ENCODE measurements around the gene TFPI. TPM values are rescaled to one million over a fixed set of nuclear protein-coding genes. Genes with fewer than 3 reads are reported as not detected.
A peak's percentile ranks its signal among the peaks of the same experiment; 100 is the strongest.

Gene TFPI
- total and polyA plus RNA-seq, 10 of the 15 experiments (the other 5 are each of a cell fraction or from before 2014, with no cell fraction given) = 0.07 to 0.59 (median 0.34) TPM

DNA sequence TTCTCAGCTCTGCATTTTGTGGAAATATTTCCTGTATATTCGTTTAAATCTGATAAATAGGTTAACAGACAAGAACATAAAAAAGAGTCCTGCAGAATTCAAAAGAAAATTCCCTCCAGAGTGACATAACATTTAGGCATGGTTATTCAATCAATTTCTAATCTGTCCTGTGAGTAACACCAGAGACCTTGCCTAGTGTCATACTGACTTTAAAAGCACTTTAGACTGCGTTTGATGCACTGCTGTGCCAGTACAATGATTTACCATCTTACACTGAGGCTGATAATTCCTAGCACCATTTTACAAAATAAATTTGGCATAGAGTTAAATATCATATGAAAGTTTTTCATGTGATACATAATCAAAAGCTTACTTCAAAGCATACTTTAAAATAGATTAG lies 70.7 kb downstream of the TFPI start (continued):
- TF ChIP-seq, protein P1, sequence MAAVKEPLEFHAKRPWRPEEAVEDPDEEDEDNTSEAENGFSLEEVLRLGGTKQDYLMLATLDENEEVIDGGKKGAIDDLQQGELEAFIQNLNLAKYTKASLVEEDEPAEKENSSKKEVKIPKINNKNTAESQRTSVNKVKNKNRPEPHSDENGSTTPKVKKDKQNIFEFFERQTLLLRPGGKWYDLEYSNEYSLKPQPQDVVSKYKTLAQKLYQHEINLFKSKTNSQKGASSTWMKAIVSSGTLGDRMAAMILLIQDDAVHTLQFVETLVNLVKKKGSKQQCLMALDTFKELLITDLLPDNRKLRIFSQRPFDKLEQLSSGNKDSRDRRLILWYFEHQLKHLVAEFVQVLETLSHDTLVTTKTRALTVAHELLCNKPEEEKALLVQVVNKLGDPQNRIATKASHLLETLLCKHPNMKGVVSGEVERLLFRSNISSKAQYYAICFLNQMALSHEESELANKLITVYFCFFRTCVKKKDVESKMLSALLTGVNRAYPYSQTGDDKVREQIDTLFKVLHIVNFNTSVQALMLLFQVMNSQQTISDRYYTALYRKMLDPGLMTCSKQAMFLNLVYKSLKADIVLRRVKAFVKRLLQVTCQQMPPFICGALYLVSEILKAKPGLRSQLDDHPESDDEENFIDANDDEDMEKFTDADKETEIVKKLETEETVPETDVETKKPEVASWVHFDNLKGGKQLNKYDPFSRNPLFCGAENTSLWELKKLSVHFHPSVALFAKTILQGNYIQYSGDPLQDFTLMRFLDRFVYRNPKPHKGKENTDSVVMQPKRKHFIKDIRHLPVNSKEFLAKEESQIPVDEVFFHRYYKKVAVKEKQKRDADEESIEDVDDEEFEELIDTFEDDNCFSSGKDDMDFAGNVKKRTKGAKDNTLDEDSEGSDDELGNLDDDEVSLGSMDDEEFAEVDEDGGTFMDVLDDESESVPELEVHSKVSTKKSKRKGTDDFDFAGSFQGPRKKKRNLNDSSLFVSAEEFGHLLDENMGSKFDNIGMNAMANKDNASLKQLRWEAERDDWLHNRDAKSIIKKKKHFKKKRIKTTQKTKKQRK (IDR thresholded peaks at IDR 0.05; ENCODE audit: low read depth, low read length) = no peak
- TF ChIP-seq NFYB (IDR thresholded peaks at IDR 0.05; ENCODE audit: insufficient read depth, low read depth, low read length) (no peak), RBBP5 (conservative IDR thresholded peaks at IDR 0.05) (no peak), CBFB (IDR thresholded peaks at IDR 0.05; ENCODE audit: low read depth) (no peak), SIX5 (IDR thresholded peaks at IDR 0.05; ENCODE audit: low read depth, low read length, severe bottlenecking) (no peak)

DNA sequence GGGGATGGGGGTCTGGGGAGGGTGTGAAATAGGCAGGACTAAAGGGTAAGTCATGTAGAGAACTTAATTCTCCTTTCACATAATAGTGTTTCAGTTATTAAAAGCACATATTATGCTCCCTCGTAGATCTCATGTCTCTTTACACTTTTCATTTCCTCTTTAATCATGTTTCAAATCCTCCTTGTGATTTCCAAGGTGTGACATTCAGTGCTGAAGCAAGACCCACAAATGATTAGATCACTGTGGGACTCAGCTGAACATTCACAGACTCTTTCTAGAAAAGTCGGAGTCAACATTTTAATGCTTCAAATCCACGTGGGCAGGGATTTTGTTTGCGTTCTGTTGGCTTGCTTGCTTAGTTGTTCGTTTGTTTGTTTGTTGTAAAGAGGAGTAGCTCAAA lies 71.4 kb downstream of the TFPI start:
- SMC1A ChIA-PET (ENCODE audit: uncharacterized antibody, unreplicated experiment) = interaction anchor here (0.6 to 1.7 kb wide), 6 partner anchors 13 to 887 kb away, joined by 3 to 5 read pairs (median 3); no protein-coding TSS in a partner anchor
- Histone ChIP-seq H2AFZ (ENCODE audit: control insufficient read depth, low read depth, low read length) (peak overlapping the region; percentile 31; the same call in 1 of the 2 replicates), H3K9me3 (replicated peaks; ENCODE audit: control insufficient read depth, insufficient read depth, low read length) (no peaks in the 10 kb centered on the region; the same call in 2 of the 3 replicates), H3K36me3 (ENCODE audit: control insufficient read depth in 2 of 2, insufficient read depth in 2 of 2, low read length in 1 of 2) (no peaks in the 10 kb centered on the region), H3K9ac (ENCODE audit: control insufficient read depth, insufficient read depth, low read length) (no peak overlapping the region), H3K4me3 (no peak overlapping the region), H3K4me1 (ENCODE audit: control insufficient read depth, insufficient read depth, low read length) (no peaks in the 10 kb centered on the region), H3K79me2 (ENCODE audit: control insufficient read depth, insufficient read depth, low read length) (no peaks in the 10 kb centered on the region), H4K20me1 (ENCODE audit: control insufficient read depth, insufficient read depth) (no peaks in the 10 kb centered on the region), H3K4me2 (ENCODE audit: control insufficient read depth, insufficient read depth) (0 out of 2 replicates have a peak overlapping the region, but pooled peaks have one; percentile 27), H3K27ac (ENCODE audit: control insufficient read depth, insufficient read depth) (no peak overlapping the region), H3K27me3 (replicated peaks in 1 of 2; ENCODE audit: control insufficient read depth in 2 of 2, insufficient read depth in 2 of 2, low read length in 1 of 2) (no peaks in the 10 kb centered on the region)
- RAD21 ChIA-PET (ENCODE audit: unreplicated experiment) = interaction anchor here (1.2 to 1.4 kb wide), 3 partner anchors 17 to 595 kb away, joined by 3 read pairs; no protein-coding TSS in a partner anchor
- 21% methylated on average over 5 of the region's 5 CpGs for WGBS (ENCODE audit: insufficient coverage, insufficient replicate concordance, low lambda C conversion rate, missing lambda C conversion rate)
- CTCF ChIA-PET = interaction anchor here (0.6 to 1.7 kb wide), 6 partner anchors 13 to 881 kb away, joined by 3 to 15 read pairs (median 4); no protein-coding TSS in a partner anchor
- in situ Hi-C loops (cut with MboI) (no loop called here), intact Hi-C loops (cut with micrococcal nuclease; ENCODE audit: unreplicated experiment) (no loop called here)
- BruUV-seq (replicated peaks) = no TSS peak
- DNase-seq (ENCODE audit: low read depth, low spot score) (peak; percentile 32), ATAC-seq (peak; percentile 96), FAIRE-seq (peak; percentile 73)
- POLR2A ChIA-PET = no interaction called here
- TF ChIP-seq GABPA (IDR thresholded peaks at IDR 0.05; ENCODE audit: low read depth) (no peak), MEF2B (IDR thresholded peaks at IDR 0.05; ENCODE audit: partially characterized antibody, poor library complexity, severe bottlenecking) (peak; percentile 50), YBX1 (IDR thresholded peaks at IDR 0.05) (no peak), GATAD2B (conservative IDR thresholded peaks at IDR 0.05; ENCODE audit: low read depth) (no peak), PAX8 (IDR thresholded peaks at IDR 0.05) (no peak), EZH2 (IDR thresholded peaks at IDR 0.05; ENCODE audit: borderline replicate concordance, control insufficient read depth, low read depth, low read length) (no peak), SIN3A (IDR thresholded peaks at IDR 0.05; ENCODE audit: low read depth, low read length) (no peak), SREBF2 (IDR thresholded peaks at IDR 0.05; ENCODE audit: low read length) (no peak), SPI1 (IDR thresholded peaks at IDR 0.05; ENCODE audit: borderline replicate concordance, insufficient read depth, low read depth, low read length) (peak; percentile 86)
- TF ChIP-seq, protein P1 (IDR thresholded peaks at IDR 0.05; ENCODE audit: low read depth, low read length) = no peak
- TF ChIP-seq, protein P2, sequence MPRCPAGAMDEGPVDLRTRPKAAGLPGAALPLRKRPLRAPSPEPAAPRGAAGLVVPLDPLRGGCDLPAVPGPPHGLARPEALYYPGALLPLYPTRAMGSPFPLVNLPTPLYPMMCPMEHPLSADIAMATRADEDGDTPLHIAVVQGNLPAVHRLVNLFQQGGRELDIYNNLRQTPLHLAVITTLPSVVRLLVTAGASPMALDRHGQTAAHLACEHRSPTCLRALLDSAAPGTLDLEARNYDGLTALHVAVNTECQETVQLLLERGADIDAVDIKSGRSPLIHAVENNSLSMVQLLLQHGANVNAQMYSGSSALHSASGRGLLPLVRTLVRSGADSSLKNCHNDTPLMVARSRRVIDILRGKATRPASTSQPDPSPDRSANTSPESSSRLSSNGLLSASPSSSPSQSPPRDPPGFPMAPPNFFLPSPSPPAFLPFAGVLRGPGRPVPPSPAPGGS (IDR thresholded peaks at IDR 0.05; ENCODE audit: borderline replicate concordance, insufficient read depth, low read depth, low read length, poor library complexity, severe bottlenecking) = no peak

Data from GM12878 (cell line).